Measurements from ENCODE around the gene CDC34. TPM values are rescaled to one million over a fixed set of nuclear protein-coding genes. Genes with fewer than 3 reads are reported as not detected.

Gene CDC34
- total RNA-seq, 2 donors from 2014 or later: 62.4 to 67.6 TPM

DNA sequence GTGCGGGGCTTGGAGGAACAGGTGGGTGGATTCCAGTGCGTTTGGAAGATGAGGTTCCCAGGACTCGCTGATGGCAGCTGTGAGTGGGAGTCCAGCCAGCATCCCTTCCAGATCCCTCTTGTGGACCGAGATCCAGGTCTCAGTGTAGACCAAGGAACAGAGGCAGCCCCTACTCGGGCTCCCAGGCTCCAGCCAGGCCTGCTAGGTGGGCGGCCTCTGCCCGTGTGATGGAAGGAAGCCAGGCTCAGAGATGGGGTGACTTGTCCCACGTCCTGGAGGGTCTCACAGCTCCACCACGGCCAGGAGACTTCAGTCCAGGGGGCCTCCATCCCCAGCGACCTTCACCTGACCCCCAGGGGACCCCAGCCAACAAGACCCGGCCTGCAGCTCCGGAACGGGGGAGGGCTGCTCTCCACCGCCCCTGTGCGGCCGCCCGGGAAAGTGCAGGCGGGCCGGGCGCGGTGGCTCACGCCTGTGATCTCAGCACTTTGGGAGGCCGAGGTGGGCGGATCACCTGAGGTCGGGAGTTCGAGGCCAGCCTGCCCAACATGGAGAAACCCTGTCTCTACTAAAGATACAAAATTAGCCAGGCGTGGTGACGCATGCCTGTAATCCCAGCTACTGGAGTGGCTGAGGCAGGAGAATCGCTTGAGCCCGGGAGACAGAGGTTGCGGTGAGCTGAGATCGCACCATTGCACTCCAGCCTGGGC lies 36.0 kb upstream of the CDC34 start:
- intact Hi-C loops (cut with DNase I, micrococcal nuclease): no loop called here
- DNase-seq (no peak), ATAC-seq (peak; percentile 39)

DNA sequence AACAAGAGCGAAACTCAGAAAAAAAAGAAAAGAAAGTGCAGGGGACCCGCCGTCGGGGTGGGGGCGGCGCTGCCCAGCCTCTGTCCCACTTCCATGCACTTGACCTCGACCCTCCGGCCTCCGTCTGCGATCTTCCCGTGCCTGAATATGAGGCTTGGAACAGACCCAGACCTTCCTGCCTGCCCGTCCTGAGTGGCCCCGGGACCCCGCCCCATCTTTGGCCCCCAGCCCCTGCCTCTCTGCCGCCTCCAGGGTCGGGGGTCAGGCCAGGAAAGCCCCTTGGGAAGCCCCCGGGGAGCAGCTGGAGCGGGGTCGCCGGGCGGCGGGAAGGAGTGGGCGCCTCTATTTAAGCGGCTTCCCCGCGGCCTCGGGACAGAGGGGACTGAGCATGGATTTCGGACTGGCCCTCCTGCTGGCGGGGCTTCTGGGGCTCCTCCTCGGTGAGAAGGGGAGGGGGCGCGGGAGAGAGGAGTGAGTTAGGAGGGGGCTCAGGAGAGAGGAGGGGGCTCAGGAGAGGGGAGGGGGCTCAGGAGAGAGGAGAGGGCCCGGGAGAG lies 35.4 kb upstream of the CDC34 start, which contains the start of gene MADCAM1:
Gene MADCAM1, plus strand, starts transcription at position 375 of the 554 bp plus-strand sequence. Its CDS starts 14 bp downstream, at position 389.
- ATAC-seq (no peak), DNase-seq (no peak)
- intact Hi-C loops (cut with DNase I, micrococcal nuclease): no loop called here

DNA sequence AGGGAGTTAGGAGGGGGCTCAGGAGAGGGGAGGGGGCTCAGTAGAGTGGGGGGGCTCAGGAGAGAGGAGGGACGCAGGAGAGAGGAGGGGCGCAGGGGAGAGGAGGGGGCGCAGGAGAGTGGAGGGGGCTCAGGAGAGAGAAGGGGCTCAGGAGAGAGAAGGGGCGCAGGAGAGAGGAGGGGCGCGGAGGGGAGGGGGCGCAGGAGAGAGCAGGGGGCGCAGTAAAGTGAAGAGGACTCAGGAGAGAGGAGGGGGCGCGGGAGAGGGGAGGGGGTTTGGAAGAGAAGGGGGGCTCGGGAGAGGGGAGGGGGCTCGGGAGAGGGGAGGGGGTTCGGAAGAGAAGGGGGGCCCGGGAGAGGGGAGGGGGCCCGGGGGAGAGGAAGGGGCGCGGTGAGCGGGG lies 34.6 kb upstream of the CDC34 start:
- DNase-seq (no peak), ATAC-seq (no peak)
- intact Hi-C loops (cut with DNase I, micrococcal nuclease): no loop called here

DNA sequence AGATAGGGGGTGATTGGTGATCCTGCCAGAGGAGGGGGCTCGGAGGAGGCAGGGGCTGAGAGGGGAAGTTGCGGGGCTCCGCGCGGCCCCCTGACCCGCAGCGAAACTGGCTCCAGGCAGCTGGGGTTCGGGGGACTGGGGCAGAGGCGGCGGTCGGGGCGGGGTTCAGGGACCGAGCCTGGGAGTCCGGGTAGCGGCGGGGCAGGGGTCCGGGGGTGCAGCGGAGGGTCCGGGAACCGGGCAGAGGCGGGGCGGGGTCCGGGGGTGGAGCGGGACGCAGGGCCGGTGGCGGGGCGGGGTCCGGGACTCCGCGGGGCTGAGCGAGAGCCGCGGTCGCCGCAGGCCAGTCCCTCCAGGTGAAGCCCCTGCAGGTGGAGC lies 34.1 kb upstream of the CDC34 start:
- DNase-seq (no peak), ATAC-seq (no peak)
- intact Hi-C loops (cut with DNase I, micrococcal nuclease): no loop called here

DNA sequence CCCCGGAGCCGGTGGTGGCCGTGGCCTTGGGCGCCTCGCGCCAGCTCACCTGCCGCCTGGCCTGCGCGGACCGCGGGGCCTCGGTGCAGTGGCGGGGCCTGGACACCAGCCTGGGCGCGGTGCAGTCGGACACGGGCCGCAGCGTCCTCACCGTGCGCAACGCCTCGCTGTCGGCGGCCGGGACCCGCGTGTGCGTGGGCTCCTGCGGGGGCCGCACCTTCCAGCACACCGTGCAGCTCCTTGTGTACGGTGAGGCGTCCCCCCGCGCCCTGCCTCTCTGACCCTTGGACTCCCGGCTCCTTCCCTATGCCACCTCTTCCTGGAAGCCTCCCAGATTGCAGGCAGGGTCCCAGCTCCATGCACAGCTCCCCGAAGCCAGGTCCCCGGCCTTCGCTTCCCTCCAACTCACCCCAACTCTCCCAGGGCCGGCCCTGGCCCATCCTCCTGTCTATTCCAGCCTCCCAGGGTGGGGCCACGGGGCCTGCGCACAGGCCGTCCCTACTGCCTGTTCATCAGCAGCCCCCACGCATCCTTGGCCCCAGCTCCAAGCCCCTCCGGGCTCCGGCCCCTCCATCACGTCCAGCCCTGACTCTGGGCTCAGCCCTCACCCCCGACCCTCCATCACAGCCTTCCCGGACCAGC lies 33.6 kb upstream of the CDC34 start:
- intact Hi-C loops (cut with DNase I, micrococcal nuclease): no loop called here
- peak; percentile 50 for ATAC-seq
- no peak for DNase-seq

DNA sequence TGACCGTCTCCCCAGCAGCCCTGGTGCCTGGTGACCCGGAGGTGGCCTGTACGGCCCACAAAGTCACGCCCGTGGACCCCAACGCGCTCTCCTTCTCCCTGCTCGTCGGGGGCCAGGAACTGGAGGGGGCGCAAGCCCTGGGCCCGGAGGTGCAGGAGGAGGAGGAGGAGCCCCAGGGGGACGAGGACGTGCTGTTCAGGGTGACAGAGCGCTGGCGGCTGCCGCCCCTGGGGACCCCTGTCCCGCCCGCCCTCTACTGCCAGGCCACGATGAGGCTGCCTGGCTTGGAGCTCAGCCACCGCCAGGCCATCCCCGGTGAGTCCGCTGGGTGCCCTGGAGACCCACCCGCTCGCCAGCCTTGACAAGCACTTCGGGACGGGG lies 33.1 kb upstream of the CDC34 start:
- DNase-seq (no peak), ATAC-seq (no peak)
- intact Hi-C loops (cut with DNase I, micrococcal nuclease): no loop called here

DNA sequence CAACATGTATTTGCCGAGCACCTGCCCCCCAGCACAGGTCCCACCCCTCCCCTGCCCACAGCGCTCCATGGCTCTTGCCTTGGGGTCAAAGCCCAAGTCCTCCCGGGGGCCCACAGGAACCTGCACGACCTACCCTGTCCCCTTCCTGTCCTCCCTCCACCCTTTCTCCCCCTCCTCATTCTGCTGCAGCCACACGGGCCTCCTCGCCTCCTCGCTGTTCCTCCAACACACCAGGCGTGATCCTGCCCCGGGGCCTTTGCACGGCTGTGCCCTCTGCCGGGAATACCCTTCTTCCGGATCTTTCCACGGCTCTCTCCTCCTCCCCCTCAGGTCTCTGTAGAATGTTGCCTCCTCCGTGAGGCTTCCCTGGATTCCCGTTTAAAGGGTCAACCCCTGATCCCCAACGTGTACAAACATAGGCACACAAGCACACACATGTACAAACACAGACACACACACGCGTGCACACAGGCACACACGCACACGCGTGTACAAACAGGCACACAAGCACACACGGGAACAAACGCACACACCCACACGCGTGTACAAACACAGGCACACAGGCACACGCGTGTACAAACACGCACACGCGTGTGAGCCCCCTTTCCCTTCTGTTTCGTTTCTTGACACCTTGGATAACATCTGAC lies 32.5 kb upstream of the CDC34 start:
- intact Hi-C loops (cut with DNase I, micrococcal nuclease): no loop called here
- ATAC-seq: no peak
- no peak for DNase-seq

DNA sequence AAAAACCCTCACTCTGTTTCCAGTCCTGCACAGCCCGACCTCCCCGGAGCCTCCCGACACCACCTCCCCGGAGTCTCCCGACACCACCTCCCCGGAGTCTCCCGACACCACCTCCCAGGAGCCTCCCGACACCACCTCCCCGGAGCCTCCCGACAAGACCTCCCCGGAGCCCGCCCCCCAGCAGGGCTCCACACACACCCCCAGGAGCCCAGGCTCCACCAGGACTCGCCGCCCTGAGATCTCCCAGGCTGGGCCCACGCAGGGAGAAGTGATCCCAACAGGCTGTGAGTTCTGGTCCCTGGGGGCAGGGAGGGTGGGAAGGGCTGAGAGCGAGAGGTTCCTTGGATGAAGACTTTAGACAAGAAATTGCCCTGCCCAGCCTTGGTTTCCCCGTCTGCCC lies 29.9 kb upstream of the CDC34 start:
- no peak for DNase-seq
- intact Hi-C loops (cut with DNase I, micrococcal nuclease): no loop called here
- no peak for ATAC-seq

DNA sequence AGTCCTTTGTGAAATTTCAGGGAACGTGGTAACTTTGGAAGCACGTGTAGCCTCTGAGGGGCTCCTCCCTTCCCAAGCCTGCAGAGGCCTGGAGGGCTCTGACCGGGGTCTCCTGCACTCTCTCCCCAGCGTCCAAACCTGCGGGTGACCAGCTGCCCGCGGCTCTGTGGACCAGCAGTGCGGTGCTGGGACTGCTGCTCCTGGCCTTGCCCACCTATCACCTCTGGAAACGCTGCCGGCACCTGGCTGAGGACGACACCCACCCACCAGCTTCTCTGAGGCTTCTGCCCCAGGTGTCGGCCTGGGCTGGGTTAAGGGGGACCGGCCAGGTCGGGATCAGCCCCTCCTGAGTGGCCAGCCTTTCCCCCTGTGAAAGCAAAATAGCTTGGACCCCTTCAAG lies 26.9 kb upstream of the CDC34 start:
- ATAC-seq (no peak), DNase-seq (no peak)
- intact Hi-C loops (cut with DNase I, micrococcal nuclease): no loop called here

DNA sequence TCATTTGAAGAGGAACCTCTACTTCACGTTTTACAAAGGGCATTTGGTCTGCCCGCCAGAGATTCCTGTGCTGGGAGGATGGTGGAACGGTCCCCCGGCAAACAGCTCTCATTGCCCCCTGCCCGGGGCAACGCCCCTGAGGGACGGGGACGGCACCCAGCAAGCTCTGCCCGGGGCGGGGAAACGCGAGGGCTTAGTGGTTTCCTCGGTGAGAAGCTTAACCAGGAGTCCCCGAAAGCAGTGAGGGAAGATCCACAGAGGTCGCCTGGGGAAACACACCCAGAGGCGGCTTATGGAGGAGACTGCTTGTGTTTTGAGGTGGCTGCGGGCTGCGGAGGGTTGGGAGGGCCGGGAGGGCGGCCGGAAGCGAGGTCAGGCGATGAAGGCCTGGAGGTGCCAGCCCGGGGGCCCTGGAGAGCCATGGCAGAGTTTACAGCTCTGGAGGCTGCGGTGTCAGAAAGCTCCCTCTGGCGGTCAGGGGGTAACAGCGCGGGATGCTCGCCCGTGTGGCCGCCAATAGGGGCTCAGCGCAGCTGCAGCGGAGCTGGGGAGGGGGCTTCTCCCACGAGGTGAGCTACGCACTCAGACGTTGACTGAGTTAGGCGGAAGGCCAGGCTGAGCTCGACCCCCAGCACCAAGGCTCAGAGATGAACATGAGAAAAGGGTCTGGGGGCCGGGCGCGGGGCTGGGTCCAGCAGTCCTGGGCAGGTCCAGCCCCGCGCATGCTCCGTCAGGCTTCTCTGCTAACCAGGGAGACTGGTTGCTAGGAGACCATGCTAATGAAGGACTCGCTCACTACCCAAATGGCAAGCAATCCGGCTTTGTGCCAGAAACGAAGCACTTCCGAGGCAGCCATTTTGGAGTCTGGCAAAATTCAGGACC lies 24.9 kb upstream of the CDC34 start:
- DNase-seq (peak; percentile 98 to 99), ATAC-seq (peak; percentile 77)
- intact Hi-C loops (cut with DNase I, micrococcal nuclease): no loop called here

DNA sequence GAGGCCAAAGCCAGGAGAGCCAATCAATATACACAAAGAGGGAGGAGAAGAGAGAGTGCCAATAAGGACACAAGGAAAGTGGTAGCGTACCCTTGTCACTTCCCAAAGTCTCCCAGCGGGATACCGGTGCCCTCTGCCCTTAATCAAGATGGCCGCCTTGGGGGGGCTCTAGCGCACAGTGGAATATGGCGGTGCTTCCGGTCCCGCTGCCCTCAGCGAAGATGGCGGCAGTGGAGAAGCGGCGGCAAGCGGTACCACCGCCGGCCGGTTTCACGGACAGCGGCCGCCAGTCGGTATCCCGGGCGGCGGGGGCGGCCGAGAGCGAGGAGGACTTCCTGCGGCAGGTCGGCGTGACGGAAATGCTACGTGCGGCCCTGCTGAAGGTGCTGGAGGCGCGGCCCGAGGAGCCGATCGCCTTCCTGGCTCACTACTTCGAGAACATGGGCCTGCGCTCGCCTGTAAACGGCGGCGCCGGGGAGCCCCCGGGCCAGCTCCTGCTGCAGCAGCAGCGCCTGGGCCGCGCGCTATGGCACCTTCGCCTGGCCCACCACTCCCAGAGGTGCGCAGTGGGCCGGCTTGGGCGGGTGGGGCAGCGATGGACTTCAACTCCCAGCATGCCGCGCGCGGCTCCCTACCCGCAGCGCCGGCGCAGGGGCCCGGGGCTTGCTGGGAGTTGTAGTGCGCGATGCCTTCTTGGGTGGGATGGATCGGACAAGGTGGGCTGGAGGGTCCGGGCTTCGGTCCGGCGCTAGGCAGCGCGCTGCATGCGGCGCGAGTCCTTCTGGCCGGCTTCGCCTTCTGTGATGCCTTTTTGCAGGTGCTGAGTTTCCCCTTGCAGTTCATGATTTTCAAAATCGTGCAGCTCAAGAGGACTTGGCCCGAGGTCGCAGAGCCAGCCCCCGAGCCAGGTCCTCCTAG lies 24.0 kb upstream of the CDC34 start, which contains the start of gene TPGS1:
Gene TPGS1, plus strand, starts transcription at position 212 of the 918 bp plus-strand sequence. Its CDS starts 10 bp downstream, at position 222.
- DNase-seq (peak; percentile 69 to 93), ATAC-seq (peak; percentile 77)
- intact Hi-C loops (cut with DNase I, micrococcal nuclease): no loop called here

DNA sequence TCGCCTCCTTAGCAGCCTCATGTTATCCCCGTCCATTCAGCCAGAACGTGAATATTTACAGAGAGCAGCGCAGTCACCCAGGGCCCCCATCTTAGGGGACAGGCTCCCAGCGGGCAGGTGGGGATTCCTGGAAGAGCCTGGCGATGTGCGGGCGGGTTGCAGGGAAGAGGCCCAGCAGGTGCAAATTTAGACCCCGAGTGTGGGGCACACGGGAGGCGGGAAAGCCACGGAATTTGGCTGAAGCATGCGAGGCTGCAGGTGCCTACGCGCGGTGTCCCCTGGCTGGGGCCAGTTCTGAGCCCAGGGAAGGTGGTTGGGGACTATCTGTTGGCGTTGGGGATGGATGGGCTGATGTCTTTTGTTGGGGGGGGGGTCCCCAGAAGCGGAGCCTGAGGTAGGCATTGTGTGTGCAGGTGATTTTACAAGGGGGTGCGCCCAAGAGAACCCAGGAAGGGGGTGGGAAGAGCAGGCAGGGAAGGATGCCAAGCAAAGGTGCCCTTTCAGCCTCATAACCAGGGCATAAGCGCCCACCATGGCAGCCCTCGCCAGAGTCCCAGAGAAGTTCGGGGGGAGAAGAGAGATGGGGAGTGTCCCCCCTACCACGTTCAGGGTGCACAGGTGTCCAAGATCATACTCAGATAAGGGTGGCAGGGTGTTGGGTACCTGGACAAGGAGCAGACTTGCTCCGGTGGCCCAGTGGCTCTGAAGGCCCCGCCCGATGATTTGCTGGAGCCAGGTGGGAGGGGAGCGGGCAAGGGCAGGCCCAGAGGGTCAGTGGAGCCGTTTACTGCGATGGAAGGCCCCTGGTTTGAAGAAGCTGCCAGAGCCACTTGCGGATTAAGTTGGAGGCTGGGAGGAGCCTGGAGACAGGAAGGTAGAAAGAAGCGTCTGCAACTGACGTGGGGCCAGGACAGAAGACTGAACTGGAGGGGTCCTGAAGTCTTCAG lies 23.1 kb upstream of the CDC34 start:
- intact Hi-C loops (cut with DNase I, micrococcal nuclease): no loop called here
- no peak for ATAC-seq
- no peak for DNase-seq

DNA sequence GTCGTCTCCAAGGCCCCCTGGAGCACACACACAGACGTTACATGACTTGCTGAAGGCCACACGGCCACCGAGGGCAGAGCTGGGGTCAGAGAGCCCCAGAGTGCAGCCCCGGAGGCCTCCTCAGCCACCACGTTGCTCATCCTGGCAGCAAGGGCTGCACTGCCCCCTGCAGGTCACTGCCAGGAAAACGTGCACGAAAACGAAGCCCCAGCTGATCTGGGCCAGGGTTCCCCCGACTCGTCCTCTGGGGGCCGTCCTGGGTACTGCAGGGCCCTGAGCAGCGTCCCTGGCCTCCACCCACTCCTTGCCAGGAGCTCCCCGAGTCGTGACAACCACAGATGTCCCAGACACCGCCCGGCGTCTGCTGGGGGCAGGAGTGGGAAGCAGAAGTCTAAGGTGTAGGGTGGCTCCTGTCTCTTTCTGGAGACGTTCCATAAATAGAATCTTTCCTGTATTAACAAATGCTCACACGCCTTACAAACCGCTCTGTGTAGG lies 20.9 kb upstream of the CDC34 start:
- DNase-seq (peak; percentile 80 to 83), ATAC-seq (peak; percentile 18)
- intact Hi-C loops (cut with DNase I, micrococcal nuclease): no loop called here

DNA sequence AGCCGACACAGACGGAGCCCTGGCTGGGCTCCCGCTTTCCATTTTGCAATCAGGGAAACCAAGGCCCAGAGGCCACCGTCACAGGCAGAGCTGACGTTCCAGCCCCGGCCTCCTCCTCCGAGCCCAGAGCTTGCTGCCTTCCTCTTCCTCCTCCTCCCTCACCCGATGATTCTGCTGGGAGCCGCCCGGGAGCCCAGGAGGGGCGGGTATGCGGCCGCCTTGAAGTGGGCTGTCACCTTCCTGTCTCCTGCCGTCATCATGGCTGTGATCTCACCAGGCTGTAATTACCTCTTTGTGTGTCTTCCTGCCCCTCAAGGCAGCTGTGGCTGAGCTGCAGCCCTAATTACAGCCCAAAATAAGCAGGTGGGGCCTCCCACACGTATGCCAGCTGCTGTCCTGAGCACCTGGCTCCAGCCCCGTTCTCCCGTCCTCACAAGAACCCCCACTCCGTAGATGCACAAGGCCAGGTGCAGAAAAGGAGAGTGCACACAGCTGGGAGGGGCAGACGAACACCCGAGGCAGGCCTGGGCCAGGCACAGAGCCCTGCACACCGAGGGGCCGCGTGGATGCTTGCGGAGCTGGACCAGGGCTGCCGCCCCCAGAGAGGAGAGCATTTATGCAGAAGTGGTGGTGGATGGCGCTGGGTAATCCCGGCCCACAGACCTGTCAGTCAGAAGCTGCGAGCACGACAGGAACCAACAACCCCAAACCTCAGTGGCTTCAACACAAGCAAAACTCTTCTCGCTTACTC lies 20.3 kb upstream of the CDC34 start:
- DNase-seq: peak; percentile 75 to 88
- intact Hi-C loops (cut with DNase I, micrococcal nuclease): no loop called here
- peak; percentile 41 for ATAC-seq

DNA sequence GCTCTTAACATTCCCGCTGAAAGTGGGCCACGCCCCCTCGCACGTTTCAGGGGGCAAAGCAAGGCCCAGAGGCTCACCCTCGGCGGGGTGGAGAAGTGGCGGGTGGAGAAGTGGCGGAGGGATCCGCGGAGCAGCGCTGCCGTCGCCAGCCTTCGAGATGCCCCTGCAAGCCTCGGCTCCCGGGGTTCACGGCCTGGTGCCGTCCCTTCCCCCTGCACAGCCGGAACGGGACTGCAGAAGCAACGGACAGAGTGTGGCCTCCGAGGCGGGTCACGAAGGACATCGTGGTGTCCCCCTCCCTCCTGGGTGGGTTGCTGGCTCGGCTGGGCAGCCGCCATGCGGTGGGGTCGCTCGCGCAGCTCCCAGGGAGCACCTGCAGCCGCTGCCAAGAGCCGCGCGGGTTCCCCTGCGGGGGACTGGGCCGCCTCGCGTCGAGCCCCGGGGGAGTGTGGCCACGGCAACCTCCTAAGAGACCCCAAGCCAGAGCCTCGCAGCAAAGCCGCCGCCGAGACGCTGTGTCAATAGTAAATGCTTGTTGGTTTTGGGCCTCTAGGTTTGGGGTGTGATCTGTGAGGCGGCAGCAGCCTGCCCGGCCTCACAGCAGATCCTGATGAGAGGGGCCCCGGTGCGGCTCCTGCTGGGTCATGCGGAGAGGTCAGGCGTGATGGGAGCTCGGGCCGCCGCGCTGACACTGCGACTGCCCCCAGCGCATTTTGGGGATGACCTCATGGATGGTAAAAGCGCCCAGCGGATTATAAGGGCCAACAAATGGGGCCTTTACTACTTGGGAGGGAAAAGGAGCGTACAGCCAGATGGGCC lies 18.8 kb upstream of the CDC34 start:
- intact Hi-C loops (cut with DNase I, micrococcal nuclease): no loop called here
- ATAC-seq: no peak
- DNase-seq: no peak
